ENCODE data around the gene LHPP.

Gene LHPP

GRCh38 chr10:124523901-124524300, 62.3 kb downstream of the LHPP start:
- TF ChIP-seq CTCF (conservative IDR thresholded peaks at IDR 0.05; ENCODE audit: low read depth): no peak
- peak overlapping the region; percentile 86 for H3K27ac ChIP-seq
- CTCF ChIA-PET: interaction anchor here (0.6 to 2.2 kb wide), 4 partner anchors 9 to 915 kb away, joined by 3 to 5 read pairs (median 4); no protein-coding TSS in a partner anchor
- POLR2A ChIA-PET (ENCODE audit: low non-redundant PET): no interaction called here
- DNase-seq (ENCODE audit: low spot score): no peak

- peak overlapping the region; percentile 86 for H3K27ac ChIP-seq
- POLR2A ChIA-PET (ENCODE audit: low non-redundant PET): no interaction called here
- peak; percentile 70 for DNase-seq (ENCODE audit: low spot score)
- CTCF ChIA-PET: interaction anchor here (0.6 to 2.2 kb wide), 2 partner anchors 10 to 154 kb away, joined by 3 to 5 read pairs; no protein-coding TSS in a partner anchor
- TF ChIP-seq CTCF (conservative IDR thresholded peaks at IDR 0.05; ENCODE audit: low read depth): 0 out of 2 replicates have a peak, but pooled peaks have one; percentile 11
Measured at GRCh38 chr10:124524991-124525653, 63.5 kb downstream of the LHPP start.

GRCh38 chr10:124525751-124526600, 64.4 kb downstream of the LHPP start:
- no peak for TF ChIP-seq CTCF (conservative IDR thresholded peaks at IDR 0.05; ENCODE audit: low read depth)
- DNase-seq (ENCODE audit: low spot score): no peak
- ChIA-PET CTCF (interaction anchor here (0.6 to 2.2 kb wide), 3 partner anchors 9 to 215 kb away, joined by 3 to 5 read pairs (median 3); no protein-coding TSS in a partner anchor), POLR2A (ENCODE audit: low non-redundant PET) (no interaction called here)
- peak overlapping the region; percentile 86 for H3K27ac ChIP-seq

- TF ChIP-seq CTCF (conservative IDR thresholded peaks at IDR 0.05; ENCODE audit: low read depth): no peak
- H3K27ac ChIP-seq: peak overlapping the region; percentile 86
- DNase-seq (ENCODE audit: low spot score): no peak
- ChIA-PET POLR2A (ENCODE audit: low non-redundant PET) (no interaction called here), CTCF (interaction anchor here (0.7 to 1.1 kb wide), 2 partner anchors 192 to 215 kb away, joined by 3 read pairs; no protein-coding TSS in a partner anchor)
Measured at GRCh38 chr10:124526621-124527267, 65.1 kb downstream of the LHPP start.

GRCh38 chr10:124527874-124528395, 66.3 kb downstream of the LHPP start:
- ChIA-PET CTCF (no interaction called here), POLR2A (ENCODE audit: low non-redundant PET) (no interaction called here)
- H3K27ac ChIP-seq: peak overlapping the region; percentile 86
- no peak for DNase-seq (ENCODE audit: low spot score)
- no peak for TF ChIP-seq CTCF (conservative IDR thresholded peaks at IDR 0.05; ENCODE audit: low read depth)

Data from RWPE1 (cell line).